GM23248 (cell line): ENCODE results near the gene HOMER2.

ENCODE experiments used
- EZH2 ChIP-seq: fragments of 200-600 bp; sonication (generic); IDR thresholded peaks from 2 replicates; pipeline ENCODE4 v1.6.1; 2018; ENCODE audit warnings: antibody characterized with exemption, mild to moderate bottlenecking; ENCODE audit not compliant: insufficient read depth, poor library complexity, severe bottlenecking
- EZH2phosphoT487 ChIP-seq: fragments of 200-600 bp; sonication (generic); IDR thresholded peaks from 2 replicates; pipeline ENCODE4 v1.6.1; 2018; ENCODE audit warnings: antibody characterized with exemption, moderate library complexity, mild to moderate bottlenecking, low read depth; ENCODE audit not compliant: insufficient read depth

DNA sequence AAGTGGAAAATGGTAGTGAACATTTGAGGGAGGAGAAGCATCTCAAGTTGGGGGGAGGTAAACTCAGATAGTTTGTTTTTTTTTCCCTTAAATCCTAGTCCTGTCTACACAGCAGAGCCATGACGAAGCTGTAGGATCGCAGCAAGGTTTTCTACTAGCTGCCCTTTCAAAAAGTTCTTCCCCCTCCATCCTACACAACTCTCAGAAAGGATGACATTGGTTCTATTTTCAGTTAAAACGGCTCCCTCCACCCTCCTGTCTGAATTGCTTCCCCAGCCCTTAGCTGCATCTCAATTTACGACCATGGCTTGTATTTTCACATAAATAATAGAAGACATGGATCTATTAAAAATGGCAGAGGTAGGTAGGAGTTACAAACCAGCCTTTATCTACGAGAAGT is 2.2 kb downstream of the HOMER2 start:
- no peak for TF ChIP-seq EZH2
- TF ChIP-seq EZH2phosphoT487, result no peak
